DMS153 treated with DMSO at 0.1 percent for 48 hours (cell line): ENCODE results near the gene SLC49A3.
"Not testable (repeated sequence)": the region's sequence is repeated elsewhere in the genome, so short reads cannot be mapped to it uniquely, and the experiment has no call there.

Experiments used
- DNase-seq: peaks from one replicate; lab custom pipeline; 2025; ENCODE audit not compliant: unreplicated experiment; lab: John Stamatoyannopoulos, UW

SLC49A3 gene

GRCh38 chr4:703336-704197 is 14.6 kb upstream of the SLC49A3 start:
- DNase-seq: no peak

- DNase-seq: no peak
These were observed 13.7 kb upstream of the SLC49A3 start for GRCh38 chr4:702618-703048.

- DNase-seq: no peak
These were observed 11.8 kb upstream of the SLC49A3 start for GRCh38 chr4:700587-701264.

GRCh38 chr4:699816-700580 is 11.0 kb upstream of the SLC49A3 start:
- DNase-seq: no peak

- not testable (repeated sequence) for DNase-seq
These were observed 5.5 kb upstream of the SLC49A3 start for GRCh38 chr4:694341-694940.

- DNase-seq: no peak
These were observed 4.0 kb upstream of the SLC49A3 start for GRCh38 chr4:692771-693554.

GRCh38 chr4:689723-690122 is 772 bp upstream of the SLC49A3 start:
- DNase-seq: no peak

- DNase-seq: no peak
These were observed 739 bp downstream of the SLC49A3 start for GRCh38 chr4:687971-688853.

GRCh38 chr4:687048-687970 is 1.6 kb downstream of the SLC49A3 start:
- DNase-seq: no peak

- DNase-seq: no peak
These were observed 2.4 kb downstream of the SLC49A3 start for GRCh38 chr4:686413-687040.

- DNase-seq: no peak
These were observed 3.1 kb downstream of the SLC49A3 start for GRCh38 chr4:685679-686412.

GRCh38 chr4:684623-685327 is 4.2 kb downstream of the SLC49A3 start:
- DNase-seq: no peak

- DNase-seq: no peak
These were observed 4.8 kb downstream of the SLC49A3 start for GRCh38 chr4:683982-684622.

- no peak for DNase-seq
These were observed 5.6 kb downstream of the SLC49A3 start for GRCh38 chr4:683247-683897.

- peak; percentile 6 for DNase-seq
These were observed 6.3 kb downstream of the SLC49A3 start for GRCh38 chr4:682490-683172.
